Naive thymus-derived CD4-positive, alpha-beta T cell (primary cell): ENCODE measurements around the gene WDR38. TPM values are rescaled to one million over a fixed set of nuclear protein-coding genes. Genes with fewer than 3 reads are reported as not detected.

Experiments
- ATAC-seq: fragments of 150-1000 bp; cut with Tn5 transposase; 2 replicates; pipeline ENCODE4 v1.10.0; 2021; ENCODE audit warnings: mild to moderate bottlenecking, moderate library complexity
- CTCF ChIA-PET: fragments of 350-600 bp; sonication (Branson Sonifier 250); formaldehyde crosslinking; loops from one replicate; lab custom pipeline; 2021; ENCODE audit warnings: antibody characterized with exemption; lab: Charles Lee
- POLR2A ChIA-PET: fragments of 350-600 bp; sonication (Branson Sonifier 250); formaldehyde crosslinking; loops from one replicate; lab custom pipeline; 2021; ENCODE audit warnings: antibody characterized with exemption, inconsistent platforms; lab: Charles Lee
- DNase-seq, 9 donors: peaks; one replicate each; pipeline versions ENCODE4 v3.0.0 to v3.0.0-alpha.2; 2020 to 2022; ENCODE audit warnings: mixed read lengths in 1 of 9
- H3K27ac ChIP-seq: one replicate; pipeline ENCODE4 v1.7.0; 2013; ENCODE audit warnings: mild to moderate bottlenecking, low read depth, low read length, moderate library complexity
- H3K27me3 ChIP-seq, 2 donors: one replicate each; pipeline ENCODE4 v1.7.0; 2013; ENCODE audit warnings: low read length in 2 of 2, mild to moderate bottlenecking in 2 of 2, moderate library complexity in 2 of 2; ENCODE audit not compliant: control insufficient read depth in 2 of 2, insufficient read depth in 2 of 2
- H3K36me3 ChIP-seq, 3 experiments: 1 replicate in 2 of 3; 2 replicates in 1 of 3; pipeline ENCODE4 v1.7.0; 2013; ENCODE audit warnings: low read length in 3 of 3, mild to moderate bottlenecking in 3 of 3, moderate library complexity in 1 of 3; ENCODE audit not compliant: insufficient read depth in 3 of 3, control insufficient read depth in 2 of 3
- H3K4me1 ChIP-seq, 2 donors: one replicate each; pipeline ENCODE4 v1.7.0; 2013; ENCODE audit warnings: low read length in 2 of 2, mild to moderate bottlenecking in 2 of 2, moderate library complexity in 1 of 2; ENCODE audit not compliant: control insufficient read depth in 2 of 2, insufficient read depth in 2 of 2
- H3K4me3 ChIP-seq: 2 replicates; pipeline ENCODE4 v1.7.0; 2013; ENCODE audit warnings: mild to moderate bottlenecking, low read length
- H3K9me3 ChIP-seq, 3 experiments: 1 replicate in 2 of 3; 2 replicates in 1 of 3; pipeline ENCODE4 v1.7.0; 2013; ENCODE audit warnings: low read length in 3 of 3; ENCODE audit not compliant: control insufficient read depth in 2 of 3
- H3K27ac Mint-ChIP-seq, 9 donors: one replicate each; pipeline ENCODE4 v1.8.0; 2020 to 2022; ENCODE audit warnings: mixed read lengths in 9 of 9, mild to moderate bottlenecking in 8 of 9, moderate library complexity in 5 of 9, inconsistent platforms in 2 of 9
- H3K27me3 Mint-ChIP-seq, 5 donors: one replicate each; pipeline ENCODE4 v1.8.0; 2021 to 2022; ENCODE audit warnings: mixed read lengths in 5 of 5, mild to moderate bottlenecking in 1 of 5
- H3K36me3 Mint-ChIP-seq, 5 donors: one replicate each; pipeline ENCODE4 v1.8.0; 2020 to 2022; ENCODE audit warnings: mixed read lengths in 5 of 5, mild to moderate bottlenecking in 3 of 5, inconsistent platforms in 1 of 5
- H3K4me1 Mint-ChIP-seq, 7 donors: one replicate each; pipeline ENCODE4 v1.8.0; 2020 to 2022; ENCODE audit warnings: mixed read lengths in 7 of 7, mild to moderate bottlenecking in 3 of 7, inconsistent platforms in 1 of 7
- H3K4me3 Mint-ChIP-seq, 10 donors: one replicate each; pipeline ENCODE4 v1.8.0; 2020 to 2022; ENCODE audit warnings: mild to moderate bottlenecking in 10 of 10, mixed read lengths in 10 of 10, moderate library complexity in 6 of 10, inconsistent platforms in 2 of 10
- H3K9me3 Mint-ChIP-seq, 11 donors: one replicate each; pipeline ENCODE4 v1.8.0; 2020 to 2022; ENCODE audit warnings: mixed read lengths in 11 of 11, mild to moderate bottlenecking in 4 of 11, inconsistent platforms in 1 of 11, moderate library complexity in 1 of 11
- intact Hi-C, 2 donors: fragments of 100-400 bp; cut with micrococcal nuclease; formaldehyde crosslinking; loops; one replicate each; pipeline ENCODE4 v1.15.1; 2023
- polyA plus RNA-seq, 2 donors: library from polyadenylated mRNA; unstranded; fragments of 300-500 nt; fragmentation: Illumina TruSeq; gene quantifications; one replicate each; pipeline ENCODE4 v1.2.3, GENCODE V29; 2021
- total RNA-seq, 6 experiments: library from RNA in 5 of 6; stranded (reverse) in 5 of 6; gene quantifications; 1 replicate in 5 of 6; 2 replicates in 1 of 6; pipeline ENCODE4 v1.2.3 and lab custom pipeline; 2021 to 2026

WDR38 gene
- total and polyA plus RNA-seq, 7 experiments from 2014 or later, result not detected

DNA sequence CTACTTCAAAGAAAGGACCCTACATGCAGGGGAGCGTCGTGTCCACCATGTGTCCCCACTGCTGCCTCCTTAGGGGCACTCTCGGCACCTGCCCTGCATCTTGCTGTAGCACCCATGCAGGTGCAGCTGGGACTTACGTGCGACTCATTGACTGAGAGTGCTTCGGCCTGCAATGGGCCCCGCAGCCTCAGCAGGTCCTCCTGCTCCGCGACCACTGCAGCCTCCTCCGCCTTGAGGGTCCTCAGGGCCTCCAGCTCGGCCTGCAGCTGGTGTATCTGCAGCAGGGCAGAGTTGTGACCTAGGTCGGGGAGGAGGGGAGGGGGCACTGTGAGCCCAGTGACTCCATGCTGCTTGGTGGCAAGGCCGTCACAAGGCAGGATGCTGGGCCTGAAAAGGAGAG lies 35.7 kb downstream of the WDR38 start:
- CTCF ChIA-PET, result no interaction called here
- H3K36me3 ChIP-seq, result peaks cover 0 to 81% (median 7%) of the 10 kb centered on the region in 3 experiments
- POLR2A ChIA-PET, result no interaction called here

DNA sequence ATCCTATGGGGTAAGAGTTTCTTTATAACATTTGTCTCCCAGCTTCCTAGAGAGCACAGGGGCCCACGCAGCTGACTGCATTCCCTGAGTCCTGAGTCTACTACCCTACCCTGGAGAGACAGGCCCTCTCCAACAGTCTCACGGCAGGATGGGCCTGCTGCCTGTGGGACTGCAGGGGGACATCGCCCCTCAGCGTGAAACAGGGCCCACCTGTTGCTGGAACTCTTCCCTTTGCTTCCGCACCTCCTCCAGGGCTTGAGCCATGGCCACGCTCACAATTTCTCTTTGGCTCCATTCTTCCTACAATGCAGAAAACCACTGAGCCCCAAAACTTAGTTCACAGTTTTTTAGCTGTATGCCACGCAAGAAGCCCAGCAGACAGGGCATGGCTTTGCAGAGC lies 36.9 kb downstream of the WDR38 start:
- Histone ChIP-seq H3K36me3 (peaks cover 0 to 74% (median 7%) of the 10 kb centered on the region in 3 experiments), H3K27ac (no peak overlapping the region), H3K4me3 (no peak overlapping the region), H3K4me1 (peaks cover 0 to 4% of the 10 kb centered on the region in 2 donors), H3K27me3 (no peaks in the 10 kb centered on the region), H3K9me3 (no peaks in the 10 kb centered on the region)
- intact Hi-C loops, result no loop called here
- Mint-ChIP-seq H3K27me3 (peaks cover 0 to 5% (median 0%) of the 10 kb centered on the region in 5 donors), H3K36me3 (peaks cover 26 to 75% (median 58%) of the 10 kb centered on the region in 5 donors), H3K4me3 (no peak overlapping the region), H3K27ac (no peak overlapping the region), H3K4me1 (peaks cover 7 to 15% (median 8%) of the 10 kb centered on the region in 7 donors), H3K9me3 (peaks cover 0 to 6% (median 0%) of the 10 kb centered on the region in 11 donors)
- CTCF ChIA-PET, result no interaction called here
- POLR2A ChIA-PET, result no interaction called here
- no peak for DNase-seq
- ATAC-seq, result no peak

More for the DNA sequence above, 35.7 kb downstream of the WDR38 start:
- Histone ChIP-seq H3K27ac (no peak overlapping the region), H3K4me3 (no peak overlapping the region), H3K9me3 (no peaks in the 10 kb centered on the region), H3K4me1 (no peaks in the 10 kb centered on the region), H3K27me3 (no peaks in the 10 kb centered on the region)
- H3K4me3 Mint-ChIP-seq, result no peak overlapping the region
- DNase-seq (no peak), ATAC-seq (no peak)
- peaks cover 21 to 78% (median 59%) of the 10 kb centered on the region in 5 donors for H3K36me3 Mint-ChIP-seq
- H3K4me1 Mint-ChIP-seq, result peaks cover 0 to 8% (median 0%) of the 10 kb centered on the region in 7 donors
- intact Hi-C loops, result no loop called here
- no peak overlapping the region for H3K27ac Mint-ChIP-seq
- H3K27me3 Mint-ChIP-seq, result peaks cover 0 to 5% (median 0%) of the 10 kb centered on the region in 5 donors
- H3K9me3 Mint-ChIP-seq, result no peaks in the 10 kb centered on the region

DNA sequence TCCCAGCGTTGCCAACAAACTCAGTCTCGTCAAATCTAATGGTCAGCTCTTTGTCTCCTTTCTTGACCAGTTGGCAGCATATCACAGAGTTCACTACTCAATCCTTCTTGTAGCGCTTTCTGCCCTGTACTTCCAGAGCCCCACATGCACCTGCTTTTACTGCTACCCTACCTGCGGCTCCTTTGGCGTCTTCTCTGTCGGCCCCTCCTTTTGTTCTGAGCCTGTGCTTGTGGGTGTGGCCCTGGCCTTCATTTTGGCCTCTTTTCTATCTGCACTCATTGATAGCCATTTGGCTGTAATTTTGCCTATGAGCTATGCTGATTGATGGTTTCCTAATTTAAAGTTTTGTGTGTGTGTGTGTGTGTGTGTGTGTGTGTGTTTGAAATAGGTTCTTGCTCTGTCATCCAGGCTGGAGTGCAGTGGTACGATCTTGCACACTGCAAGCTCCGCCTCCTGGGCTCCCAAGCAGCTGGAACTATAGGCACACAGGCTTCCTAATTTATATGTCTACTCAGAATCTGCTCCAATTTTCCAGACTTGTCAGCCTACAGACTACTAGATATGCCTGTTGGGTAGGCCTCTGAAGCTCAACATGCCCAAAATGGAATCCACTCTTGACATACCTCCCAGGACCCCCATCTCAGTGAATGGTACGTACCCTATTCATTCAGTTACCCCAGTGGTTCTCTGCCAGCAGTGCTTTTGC lies 40.9 kb downstream of the WDR38 start:
- no peak for ATAC-seq
- peak overlapping the region in 5 of 9 donors; percentile 5 to 98 (median 84) for H3K27ac Mint-ChIP-seq

DNA sequence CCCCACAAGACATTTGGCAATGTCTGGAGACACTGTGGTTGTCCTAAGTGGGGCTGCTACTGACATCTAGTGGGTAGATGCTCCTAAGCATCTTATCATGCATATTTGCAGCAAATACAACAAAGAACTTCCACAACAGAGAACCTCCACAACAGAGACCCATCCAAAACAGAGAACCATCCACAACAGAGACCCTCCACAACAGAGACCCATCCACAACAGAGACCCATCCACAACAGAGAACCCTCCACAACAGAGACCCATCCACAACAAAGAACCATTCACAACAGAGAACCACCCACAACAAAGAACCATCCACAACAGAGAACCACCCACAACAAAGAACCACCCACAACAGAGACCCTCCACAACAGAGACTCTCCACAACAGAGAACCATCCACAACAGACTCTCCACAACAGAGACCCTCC lies 41.5 kb downstream of the WDR38 start:
- DNase-seq (peak in 7 of 9 donors; percentile 68 to 80 (median 75)), ATAC-seq (peak; percentile 87)
- peaks cover 7 to 23% (median 18%) of the 10 kb centered on the region in 7 donors for H3K4me1 Mint-ChIP-seq
- H3K4me3 Mint-ChIP-seq, result peak overlapping the region in 6 of 10 donors; percentile 1 to 88 (median 66)
- peaks cover 5 to 58% (median 8%) of the 10 kb centered on the region in 3 experiments for H3K36me3 ChIP-seq
- intact Hi-C loops, result loop anchor here (1.0 to 2.0 kb wide), 5 partner anchors 24 to 182 kb away; partner anchors contain the start of gene WDR38 (in 2 of the 2)
- peak overlapping the region; percentile 30 for H3K27ac ChIP-seq
- CTCF ChIA-PET, result interaction anchor here (0.6 to 2.1 kb wide), 4 partner anchors 49 to 128 kb away, joined by 3 to 16 read pairs (median 4); partner anchors contain the start of gene NR6A1
- H3K27ac Mint-ChIP-seq, result peak overlapping the region; percentile 5 to 98 (median 89)
- peaks cover 0 to 4% of the 10 kb centered on the region in 2 donors for H3K4me1 ChIP-seq
- H3K4me3 ChIP-seq, result no peak overlapping the region
- peaks cover 0 to 9% (median 0%) of the 10 kb centered on the region in 5 donors for H3K27me3 Mint-ChIP-seq
- H3K27me3 ChIP-seq, result no peaks in the 10 kb centered on the region
- POLR2A ChIA-PET, result interaction anchor here (0.9 kb wide), 1 partner anchor 17 kb away, joined by 4 read pairs; no protein-coding TSS in a partner anchor
- H3K9me3 Mint-ChIP-seq, result peaks cover 0 to 12% (median 0%) of the 10 kb centered on the region in 11 donors
- H3K36me3 Mint-ChIP-seq, result peaks cover 17 to 65% (median 41%) of the 10 kb centered on the region in 5 donors
- no peaks in the 10 kb centered on the region for H3K9me3 ChIP-seq

More for the DNA sequence above, 40.9 kb downstream of the WDR38 start:
- Mint-ChIP-seq H3K9me3 (peaks cover 0 to 12% (median 0%) of the 10 kb centered on the region in 11 donors), H3K4me1 (peaks cover 7 to 23% (median 18%) of the 10 kb centered on the region in 7 donors), H3K36me3 (peaks cover 20 to 64% (median 44%) of the 10 kb centered on the region in 5 donors), H3K27me3 (peaks cover 0 to 9% (median 0%) of the 10 kb centered on the region in 5 donors), H3K4me3 (no peak overlapping the region)
- Histone ChIP-seq H3K4me1 (peaks cover 0 to 4% of the 10 kb centered on the region in 2 donors), H3K36me3 (peaks cover under 1 to 58% (median 7%) of the 10 kb centered on the region in 3 experiments), H3K4me3 (no peak overlapping the region), H3K27me3 (no peaks in the 10 kb centered on the region), H3K27ac (peak overlapping the region; percentile 30), H3K9me3 (no peaks in the 10 kb centered on the region)
- CTCF ChIA-PET, result interaction anchor here (0.6 to 2.1 kb wide), 7 partner anchors 32 to 127 kb away, joined by 3 to 16 read pairs (median 3); partner anchors contain the start of genes ARPC5L, NR6A1, RPL35 and WDR38
- intact Hi-C loops, result loop anchor here (1.0 to 2.0 kb wide), 5 partner anchors 23 to 182 kb away; partner anchors contain the start of gene WDR38 (in 2 of the 2)
- POLR2A ChIA-PET, result interaction anchor here (0.6 to 0.9 kb wide), 2 partner anchors 16 to 39 kb away, joined by 3 to 4 read pairs; no protein-coding TSS in a partner anchor
- no peak for DNase-seq

DNA sequence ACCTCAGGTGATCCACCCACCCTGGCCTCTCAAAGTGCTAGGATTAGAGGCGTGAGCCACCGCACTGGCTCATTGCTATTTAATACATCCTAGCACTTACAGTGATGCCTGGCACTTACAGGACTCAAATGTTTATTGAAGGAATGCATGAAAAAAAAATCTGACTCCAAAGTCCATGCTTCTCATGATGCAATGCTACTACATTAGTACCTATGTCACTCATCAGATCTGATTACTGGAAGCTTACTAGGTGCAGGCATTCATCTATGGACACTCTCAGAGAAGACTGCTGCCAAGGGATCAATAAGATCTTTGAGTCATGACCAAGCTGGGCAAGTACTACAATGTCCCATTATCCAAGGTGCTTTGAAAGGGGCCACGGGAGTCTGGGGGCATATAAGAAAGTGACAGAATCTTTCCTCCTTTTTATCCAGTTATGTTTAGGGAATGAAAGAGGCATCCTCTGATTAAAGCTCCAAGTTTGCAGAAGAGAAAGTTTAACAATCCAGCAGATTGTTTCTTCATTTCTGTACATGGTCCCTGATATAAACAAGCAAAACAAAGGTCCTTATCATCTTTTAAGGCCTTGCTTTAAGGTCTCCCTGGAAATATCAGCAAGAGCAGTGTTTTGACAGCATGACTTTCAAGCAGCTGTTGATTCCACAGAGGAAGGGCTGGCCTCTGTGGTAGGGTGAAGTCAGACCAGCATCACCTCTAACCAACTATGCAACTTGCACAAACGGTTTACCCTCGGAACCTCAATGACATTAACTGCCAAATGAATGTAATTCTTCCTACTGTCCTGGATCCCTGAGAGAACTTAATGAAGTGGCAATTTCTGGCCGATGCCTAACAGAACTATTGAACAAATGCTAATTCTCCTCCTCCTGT lies 44.6 kb downstream of the WDR38 start:
- H3K4me3 ChIP-seq, result no peak overlapping the region
- H3K36me3 ChIP-seq, result peaks cover 5 to 46% (median 6%) of the 10 kb centered on the region in 3 experiments
- ChIA-PET POLR2A (interaction anchor here (0.6 to 0.7 kb wide), 2 partner anchors 53 to 949 kb away, joined by 3 read pairs; no protein-coding TSS in a partner anchor), CTCF (interaction anchor here (0.7 kb wide), 1 partner anchor 125 kb away, joined by 3 read pairs; no protein-coding TSS in a partner anchor)
- Mint-ChIP-seq H3K9me3 (peaks cover 0 to 12% (median 0%) of the 10 kb centered on the region in 11 donors), H3K27me3 (peaks cover 0 to 4% (median 3%) of the 10 kb centered on the region in 5 donors), H3K36me3 (peaks cover 5 to 60% (median 37%) of the 10 kb centered on the region in 5 donors), H3K4me1 (peaks cover 7 to 23% (median 18%) of the 10 kb centered on the region in 7 donors), H3K4me3 (no peak overlapping the region), H3K27ac (no peak overlapping the region)
- ATAC-seq (no peak), DNase-seq (no peak)
- no peaks in the 10 kb centered on the region for H3K27me3 ChIP-seq
- intact Hi-C loops, result no loop called here
- peaks cover 0 to 4% of the 10 kb centered on the region in 2 donors for H3K4me1 ChIP-seq
- no peak overlapping the region for H3K27ac ChIP-seq
- no peaks in the 10 kb centered on the region for H3K9me3 ChIP-seq
